Natural killer cell (primary cell): Measurements from ENCODE around the gene DIABLO. TPM values are rescaled to one million over a fixed set of nuclear protein-coding genes. Genes with fewer than 3 reads are reported as not detected.

ENCODE experiments used
- ATAC-seq, 3 donors: fragments of 150-1000 bp in 2 of 3; fragments of 200-7000 bp in 1 of 3; cut with Tn5 transposase; 1 replicate in 1 of 3; 2 replicates in 2 of 3; pipeline ENCODE4 v1.10.0; 2021; ENCODE audit warnings: mild to moderate bottlenecking in 2 of 3, moderate library complexity in 2 of 3
- DNase-seq, 2 donors: peaks; one replicate each; pipeline versions ENCODE4 v3.0.0 to v3.0.0-alpha.2; 2013 to 2021; ENCODE audit warnings: mixed read lengths in 1 of 2
- H3K27ac ChIP-seq: one replicate; pipeline ENCODE4 v1.5.1; 2013; ENCODE audit warnings: mild to moderate bottlenecking, low read length
- H3K27me3 ChIP-seq: one replicate; pipeline ENCODE4 v1.6.1; 2013; ENCODE audit warnings: low read length; ENCODE audit not compliant: control insufficient read depth, insufficient read depth
- H3K36me3 ChIP-seq: one replicate; pipeline ENCODE4 v1.6.1; 2013; ENCODE audit warnings: low read length; ENCODE audit not compliant: control insufficient read depth, insufficient read depth
- H3K4me1 ChIP-seq: one replicate; pipeline ENCODE4 v1.6.1; 2013; ENCODE audit warnings: low read length; ENCODE audit not compliant: control insufficient read depth, insufficient read depth
- H3K4me3 ChIP-seq: one replicate; pipeline ENCODE4 v1.5.1; 2013; ENCODE audit warnings: low read length
- H3K9me3 ChIP-seq: one replicate; pipeline ENCODE4 v1.6.1; 2013; ENCODE audit warnings: low read length; ENCODE audit not compliant: control insufficient read depth, insufficient read depth
- H3K27ac Mint-ChIP-seq, 2 donors: one replicate each; pipeline ENCODE4 v1.8.0; 2022; ENCODE audit warnings: mild to moderate bottlenecking in 2 of 2, mixed read lengths in 2 of 2, moderate library complexity in 1 of 2
- H3K27me3 Mint-ChIP-seq, 2 donors: one replicate each; pipeline ENCODE4 v1.8.0; 2022; ENCODE audit warnings: low read depth in 2 of 2, mixed read lengths in 2 of 2
- H3K36me3 Mint-ChIP-seq: one replicate; pipeline ENCODE4 v1.8.0; 2022; ENCODE audit warnings: mixed read lengths
- H3K4me1 Mint-ChIP-seq, 2 donors: one replicate each; pipeline ENCODE4 v1.8.0; 2022; ENCODE audit warnings: mixed read lengths in 2 of 2
- H3K4me3 Mint-ChIP-seq: one replicate; pipeline ENCODE4 v1.8.0; 2022; ENCODE audit warnings: mild to moderate bottlenecking, moderate library complexity, mixed read lengths
- H3K9me3 Mint-ChIP-seq, 2 donors: one replicate each; pipeline ENCODE4 v1.8.0; 2022; ENCODE audit warnings: mixed read lengths in 2 of 2
- WGBS: methylation state at CpG from one replicate; pipeline ENCODE4 v1.1.7; 2013; ENCODE audit warnings: missing lambda C conversion rate; ENCODE audit not compliant: insufficient coverage; 5-methylcytosine and 5-hydroxymethylcytosine counted together
- intact Hi-C: fragments of 100-400 bp; cut with micrococcal nuclease; formaldehyde crosslinking; loops from one replicate; pipeline ENCODE4 v1.14.2; 2022
- total RNA-seq, 4 donors: library from RNA; stranded (reverse); fragments of 120-200 nt in 1 of 4; gene quantifications; one replicate each; pipeline versions ENCODE4 v1.2.3 to v1.2.4, GENCODE V29; 2013 to 2022
- TF ChIP-seq, protein P1 (sequence below): fragments of 200-600 bp; IDR thresholded peaks from one replicate; pipeline ENCODE4 v1.8.0; 2022; ENCODE audit warnings: antibody characterized with exemption

DIABLO gene
- total RNA-seq, 3 donors from 2014 or later (not counting 1 experiment from before 2014, with no cell fraction given) = 84.8 to 102 (median 101) TPM

DNA sequence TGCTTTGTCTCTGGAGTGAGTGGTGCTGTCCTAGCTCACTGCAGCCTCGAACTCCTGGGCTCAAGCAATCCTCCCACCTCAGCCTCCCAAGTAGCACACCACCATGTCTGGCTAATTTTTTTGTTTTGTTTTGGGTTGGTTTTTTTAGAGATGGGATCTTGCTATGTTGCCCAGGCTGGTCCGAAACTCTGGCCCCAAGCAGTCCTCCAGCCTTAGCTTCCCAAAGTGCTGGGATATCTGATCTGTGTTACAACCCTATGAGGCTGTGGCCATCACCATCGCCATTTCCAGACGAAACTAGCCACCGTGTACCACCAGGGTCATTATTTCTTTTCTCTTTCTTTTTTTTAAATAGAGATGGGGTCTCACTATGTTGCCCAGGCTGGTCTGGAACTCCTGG is 54.5 kb downstream of the DIABLO start:
- Histone ChIP-seq H3K27ac (no peak overlapping the region), H3K9me3 (no peaks in the 10 kb centered on the region), H3K4me1 (peaks cover 8% of the 10 kb centered on the region), H3K27me3 (no peaks in the 10 kb centered on the region), H3K4me3 (no peak overlapping the region), H3K36me3 (no peaks in the 10 kb centered on the region)
- Mint-ChIP-seq H3K36me3 (no peaks in the 10 kb centered on the region), H3K27ac (no peak overlapping the region), H3K27me3 (no peaks in the 10 kb centered on the region), H3K9me3 (no peaks in the 10 kb centered on the region), H3K4me3 (no peak overlapping the region), H3K4me1 (no peaks in the 10 kb centered on the region)
- 88% methylated on average over 4 of the region's 5 CpGs for WGBS
- intact Hi-C loops = no loop called here
- DNase-seq (no peak), ATAC-seq (no peak)
- TF ChIP-seq, protein P1, sequence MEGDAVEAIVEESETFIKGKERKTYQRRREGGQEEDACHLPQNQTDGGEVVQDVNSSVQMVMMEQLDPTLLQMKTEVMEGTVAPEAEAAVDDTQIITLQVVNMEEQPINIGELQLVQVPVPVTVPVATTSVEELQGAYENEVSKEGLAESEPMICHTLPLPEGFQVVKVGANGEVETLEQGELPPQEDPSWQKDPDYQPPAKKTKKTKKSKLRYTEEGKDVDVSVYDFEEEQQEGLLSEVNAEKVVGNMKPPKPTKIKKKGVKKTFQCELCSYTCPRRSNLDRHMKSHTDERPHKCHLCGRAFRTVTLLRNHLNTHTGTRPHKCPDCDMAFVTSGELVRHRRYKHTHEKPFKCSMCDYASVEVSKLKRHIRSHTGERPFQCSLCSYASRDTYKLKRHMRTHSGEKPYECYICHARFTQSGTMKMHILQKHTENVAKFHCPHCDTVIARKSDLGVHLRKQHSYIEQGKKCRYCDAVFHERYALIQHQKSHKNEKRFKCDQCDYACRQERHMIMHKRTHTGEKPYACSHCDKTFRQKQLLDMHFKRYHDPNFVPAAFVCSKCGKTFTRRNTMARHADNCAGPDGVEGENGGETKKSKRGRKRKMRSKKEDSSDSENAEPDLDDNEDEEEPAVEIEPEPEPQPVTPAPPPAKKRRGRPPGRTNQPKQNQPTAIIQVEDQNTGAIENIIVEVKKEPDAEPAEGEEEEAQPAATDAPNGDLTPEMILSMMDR = no peak

DNA sequence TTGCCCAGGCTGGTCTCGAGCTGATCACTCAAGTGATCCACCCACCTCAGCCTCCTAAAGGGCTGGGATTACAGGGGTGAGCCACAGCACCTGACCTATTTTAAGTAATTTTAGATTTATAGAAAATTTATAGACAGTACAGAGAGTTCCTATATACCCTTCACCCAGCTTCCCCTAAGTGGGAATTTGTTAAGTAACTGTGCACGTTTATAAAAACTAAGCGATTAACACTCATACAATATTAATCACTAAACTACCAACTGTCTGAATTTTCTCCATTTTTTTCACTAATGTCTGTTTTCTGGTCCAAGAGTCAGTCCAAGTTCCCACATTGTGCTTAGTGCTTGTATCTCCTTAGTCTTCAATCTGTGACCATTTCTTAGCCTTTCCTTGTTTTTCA is 57.4 kb downstream of the DIABLO start:
- H3K36me3 Mint-ChIP-seq = no peaks in the 10 kb centered on the region
- H3K36me3 ChIP-seq = no peaks in the 10 kb centered on the region
- intact Hi-C loops = no loop called here
- no peaks in the 10 kb centered on the region for H3K9me3 Mint-ChIP-seq
- DNase-seq (no peak), ATAC-seq (no peak)
- H3K27me3 Mint-ChIP-seq = no peaks in the 10 kb centered on the region
- no peaks in the 10 kb centered on the region for H3K9me3 ChIP-seq
- H3K27ac ChIP-seq = no peak overlapping the region
- peaks cover 15% of the 10 kb centered on the region for H3K4me1 ChIP-seq
- H3K4me3 Mint-ChIP-seq = no peak overlapping the region
- no peaks in the 10 kb centered on the region for H3K27me3 ChIP-seq
- TF ChIP-seq, protein P1 = no peak
- no peak overlapping the region for H3K27ac Mint-ChIP-seq
- H3K4me1 Mint-ChIP-seq = no peaks in the 10 kb centered on the region
- 91% methylated on average over 2 of the region's 3 CpGs for WGBS
- H3K4me3 ChIP-seq = no peak overlapping the region

DNA sequence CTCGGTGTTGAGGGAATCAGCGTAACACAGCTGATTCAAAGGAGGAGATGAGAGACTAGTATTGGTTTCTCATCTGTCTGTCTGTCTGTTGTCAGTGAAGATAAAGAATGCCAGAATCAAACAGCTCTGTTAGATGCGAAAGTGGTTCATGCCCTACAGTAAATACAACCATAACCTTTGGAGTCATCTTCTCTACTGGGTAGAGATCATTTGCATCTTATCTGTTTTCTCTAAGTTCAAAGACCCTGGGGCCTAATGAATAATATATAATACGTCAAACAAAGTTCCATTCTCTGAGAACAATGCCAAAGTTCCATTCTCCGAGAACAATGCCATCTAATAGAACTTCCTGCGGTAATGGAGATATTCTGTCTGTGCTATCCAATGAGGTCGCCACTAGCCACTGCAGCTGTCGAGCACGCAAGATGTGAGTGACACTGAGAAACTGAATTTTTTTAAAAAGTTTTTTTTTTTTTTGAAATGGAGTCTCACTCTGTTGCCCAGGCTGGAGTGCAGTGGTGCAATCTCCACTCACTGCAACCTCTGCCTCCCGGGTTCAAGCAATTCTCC is 58.4 kb downstream of the DIABLO start:
- Histone ChIP-seq H3K27me3 (no peaks in the 10 kb centered on the region), H3K27ac (no peak overlapping the region), H3K36me3 (no peaks in the 10 kb centered on the region), H3K4me1 (peaks cover 26% of the 10 kb centered on the region), H3K9me3 (no peaks in the 10 kb centered on the region), H3K4me3 (no peak overlapping the region)
- Mint-ChIP-seq H3K36me3 (no peaks in the 10 kb centered on the region), H3K4me3 (no peak overlapping the region), H3K4me1 (peaks cover 9 to 10% of the 10 kb centered on the region in 2 donors), H3K27ac (no peak overlapping the region), H3K9me3 (no peaks in the 10 kb centered on the region), H3K27me3 (no peaks in the 10 kb centered on the region)
- TF ChIP-seq, protein P1 = no peak
- 89% methylated on average over 9 of the region's 10 CpGs for WGBS
- DNase-seq = no peak
- ATAC-seq = no peak
- intact Hi-C loops = no loop called here
